ENCODE results near the gene COL11A2. TPM values are rescaled to one million over a fixed set of nuclear protein-coding genes. Genes with fewer than 3 reads are reported as not detected.

COL11A2 gene
- total and polyA plus RNA-seq, 2 donors: 0.30 to 1.3 TPM

DNA sequence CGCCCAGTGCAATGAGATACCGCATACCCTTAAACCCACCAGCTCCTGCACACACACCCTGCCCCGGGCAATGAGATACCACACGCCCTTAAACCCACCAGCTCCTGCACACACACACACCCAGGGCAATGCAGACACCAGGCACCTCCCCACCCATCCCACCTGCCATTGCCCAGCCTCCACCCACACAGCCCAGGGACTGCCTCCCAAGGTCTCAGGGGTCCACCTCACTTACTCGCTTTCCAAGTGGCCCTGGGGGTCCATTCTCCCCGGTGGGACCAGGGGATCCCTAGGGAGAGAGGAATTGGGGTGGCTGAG lies 24.0 kb downstream of the COL11A2 start:
- no peak overlapping the region for H3K27ac ChIP-seq (ENCODE audit: low read depth)
- H3K4me3 ChIP-seq (ENCODE audit: low read depth, low read length): no peak overlapping the region
- 71% methylated on average over 6 of the region's 6 CpGs for WGBS
- no peaks in the 10 kb centered on the region for H3K36me3 ChIP-seq (ENCODE audit: insufficient read depth)
- no peaks in the 10 kb centered on the region for H3K4me1 ChIP-seq (ENCODE audit: insufficient read depth)
- DNase-seq (ENCODE audit: extremely low spot score): no peak

DNA sequence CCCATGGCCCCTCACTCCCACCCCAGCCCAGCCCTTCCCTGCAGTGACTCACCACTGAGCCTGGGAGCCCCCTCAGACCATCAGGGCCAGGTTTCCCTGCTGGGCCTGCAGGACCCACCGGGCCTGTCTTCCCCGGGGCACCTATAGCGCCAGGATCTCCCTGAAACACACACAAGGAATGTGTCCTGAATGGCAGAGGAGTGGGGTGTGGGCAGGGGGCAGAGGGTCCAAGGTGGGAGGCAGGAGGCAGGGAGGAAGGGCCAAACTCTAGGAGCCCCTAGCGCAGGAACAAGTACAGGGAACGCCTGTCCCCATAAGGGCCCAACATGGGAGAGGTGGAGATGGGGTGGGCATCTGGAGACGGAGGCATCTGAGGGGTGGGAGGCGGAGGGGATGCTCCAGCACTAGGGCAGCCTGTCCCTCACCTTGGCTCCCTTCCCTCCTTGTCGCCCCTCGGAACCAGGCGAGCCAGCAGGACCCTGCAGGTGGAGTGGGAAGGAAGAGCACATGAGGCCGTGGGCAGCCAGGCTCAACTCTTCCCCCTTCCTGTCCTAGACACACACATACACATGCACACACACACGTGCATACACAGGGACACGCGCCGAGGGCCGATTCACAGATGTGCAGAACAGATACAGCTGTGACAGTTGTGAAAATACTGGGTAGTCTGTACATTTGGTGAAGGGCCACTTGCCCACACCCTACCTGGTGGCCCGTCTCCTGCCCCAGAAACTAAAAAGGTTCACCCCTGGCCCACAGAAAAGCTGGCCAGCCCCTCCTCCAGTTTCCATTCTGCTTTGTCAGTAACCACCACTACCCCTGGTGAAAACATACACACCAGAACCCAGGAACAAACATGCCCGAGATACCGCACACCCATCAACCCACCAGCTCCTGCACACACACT lies 24.6 kb downstream of the COL11A2 start:
- H3K27ac ChIP-seq (ENCODE audit: low read depth): no peak overlapping the region
- no peaks in the 10 kb centered on the region for H3K36me3 ChIP-seq (ENCODE audit: insufficient read depth)
- DNase-seq (ENCODE audit: extremely low spot score): no peak
- 89% methylated on average over 19 of the region's 19 CpGs for WGBS
- no peak overlapping the region for H3K4me3 ChIP-seq (ENCODE audit: low read depth, low read length)
- no peaks in the 10 kb centered on the region for H3K4me1 ChIP-seq (ENCODE audit: insufficient read depth)

- Histone ChIP-seq H3K36me3 (ENCODE audit: insufficient read depth) (no peaks in the 10 kb centered on the region), H3K4me1 (ENCODE audit: insufficient read depth) (no peaks in the 10 kb centered on the region), H3K4me3 (ENCODE audit: low read depth, low read length) (no peak overlapping the region), H3K27ac (ENCODE audit: low read depth) (no peak overlapping the region)
- 86% methylated on average over 7 of the region's 7 CpGs for WGBS
- no peak for DNase-seq (ENCODE audit: extremely low spot score)
Measured at GRCh38 chr6:33166811-33167210, 25.5 kb downstream of the COL11A2 start.

DNA sequence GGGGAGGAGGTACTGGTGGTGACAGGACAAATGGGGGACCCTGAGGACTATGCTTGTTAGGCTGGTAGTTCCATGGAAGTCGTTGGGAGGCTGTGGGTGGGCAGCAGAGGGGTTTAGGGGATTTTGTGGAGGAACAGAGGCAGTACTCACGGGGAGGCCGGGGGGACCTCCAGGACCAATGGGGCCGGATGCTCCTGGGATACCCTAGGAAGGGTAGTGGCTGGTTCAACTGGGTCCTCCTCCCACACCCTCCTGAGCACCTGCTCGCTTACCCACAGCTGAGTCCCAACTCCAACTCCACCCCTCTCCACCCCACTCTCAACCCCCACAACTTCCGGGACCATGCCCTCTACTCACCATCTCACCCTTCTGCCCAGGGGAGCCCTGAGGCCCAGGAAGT lies 25.9 kb downstream of the COL11A2 start:
- DNase-seq (ENCODE audit: extremely low spot score): no peak
- 87% methylated on average over 6 of the region's 6 CpGs for WGBS
- Histone ChIP-seq H3K4me3 (ENCODE audit: low read depth, low read length) (no peak overlapping the region), H3K36me3 (ENCODE audit: insufficient read depth) (no peaks in the 10 kb centered on the region), H3K27ac (ENCODE audit: low read depth) (no peak overlapping the region), H3K4me1 (ENCODE audit: insufficient read depth) (no peaks in the 10 kb centered on the region)

- no peak overlapping the region for H3K27ac ChIP-seq (ENCODE audit: low read depth)
- 86% methylated on average over 17 of the region's 17 CpGs for WGBS
- DNase-seq (ENCODE audit: extremely low spot score): no peak
- no peak overlapping the region for H3K4me3 ChIP-seq (ENCODE audit: low read depth, low read length)
- H3K36me3 ChIP-seq (ENCODE audit: insufficient read depth): no peaks in the 10 kb centered on the region
- no peaks in the 10 kb centered on the region for H3K4me1 ChIP-seq (ENCODE audit: insufficient read depth)
Measured at GRCh38 chr6:33165581-33166258, 26.5 kb downstream of the COL11A2 start.

- H3K4me1 ChIP-seq (ENCODE audit: insufficient read depth): peaks cover 2% of the 10 kb centered on the region
- no peaks in the 10 kb centered on the region for H3K36me3 ChIP-seq (ENCODE audit: insufficient read depth)
- WGBS: 68% methylated on average over 14 of the region's 14 CpGs
- H3K27ac ChIP-seq (ENCODE audit: low read depth): no peak overlapping the region
- DNase-seq (ENCODE audit: extremely low spot score): no peak
- no peak overlapping the region for H3K4me3 ChIP-seq (ENCODE audit: low read depth, low read length)
Measured at GRCh38 chr6:33164665-33165373, 27.4 kb downstream of the COL11A2 start.

DNA sequence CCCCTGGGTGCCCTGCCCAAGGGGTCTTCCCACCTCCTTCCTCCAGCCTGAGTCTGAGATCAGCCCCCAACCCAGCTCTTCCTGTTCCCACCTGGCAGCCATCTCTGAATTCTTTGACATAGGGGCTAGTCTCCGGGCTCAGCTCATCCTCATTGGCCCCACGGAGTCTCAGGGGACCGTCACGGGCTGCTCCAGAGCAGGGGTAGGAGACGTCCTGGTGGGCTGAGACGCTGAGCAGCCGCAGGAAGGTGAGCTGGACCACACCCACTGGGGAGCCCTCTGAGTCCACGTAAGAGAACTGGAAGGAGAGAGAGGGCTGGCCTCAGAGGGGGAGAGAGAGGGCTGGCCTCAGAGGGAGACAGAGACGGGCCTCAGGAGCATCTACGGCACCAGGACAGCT lies 28.1 kb downstream of the COL11A2 start:
- 54% methylated on average over 10 of the region's 10 CpGs for WGBS
- Histone ChIP-seq H3K36me3 (ENCODE audit: insufficient read depth) (no peaks in the 10 kb centered on the region), H3K27ac (ENCODE audit: low read depth) (no peak overlapping the region), H3K4me3 (ENCODE audit: low read depth, low read length) (no peak overlapping the region), H3K4me1 (ENCODE audit: insufficient read depth) (peaks cover 2% of the 10 kb centered on the region)
- DNase-seq (ENCODE audit: extremely low spot score): no peak

DNA sequence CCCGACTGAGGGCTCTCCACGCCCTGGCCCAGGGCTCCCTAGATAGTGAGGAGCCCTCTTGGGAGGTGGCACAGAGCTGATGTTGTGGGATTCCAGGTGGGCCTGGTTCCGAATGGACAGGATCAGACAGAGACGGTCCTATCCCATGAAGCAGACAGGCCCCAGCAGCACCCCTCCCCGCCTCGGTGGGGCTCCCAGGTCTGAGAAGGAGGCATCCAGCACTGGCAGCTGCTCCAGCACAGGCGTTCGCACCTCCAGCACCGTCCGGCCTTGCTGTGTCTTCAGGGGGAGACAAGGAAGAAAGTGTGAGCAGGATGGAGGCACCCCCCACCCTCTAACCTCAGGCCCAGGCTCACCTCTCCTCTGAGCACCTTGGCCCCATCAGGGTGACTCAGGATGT lies 28.7 kb downstream of the COL11A2 start:
- Histone ChIP-seq H3K4me1 (ENCODE audit: insufficient read depth) (peaks cover 2% of the 10 kb centered on the region), H3K36me3 (ENCODE audit: insufficient read depth) (no peaks in the 10 kb centered on the region), H3K4me3 (ENCODE audit: low read depth, low read length) (no peak overlapping the region), H3K27ac (ENCODE audit: low read depth) (no peak overlapping the region)
- WGBS: 89% methylated on average over 10 of the region's 10 CpGs
- no peak for DNase-seq (ENCODE audit: extremely low spot score)

DNA sequence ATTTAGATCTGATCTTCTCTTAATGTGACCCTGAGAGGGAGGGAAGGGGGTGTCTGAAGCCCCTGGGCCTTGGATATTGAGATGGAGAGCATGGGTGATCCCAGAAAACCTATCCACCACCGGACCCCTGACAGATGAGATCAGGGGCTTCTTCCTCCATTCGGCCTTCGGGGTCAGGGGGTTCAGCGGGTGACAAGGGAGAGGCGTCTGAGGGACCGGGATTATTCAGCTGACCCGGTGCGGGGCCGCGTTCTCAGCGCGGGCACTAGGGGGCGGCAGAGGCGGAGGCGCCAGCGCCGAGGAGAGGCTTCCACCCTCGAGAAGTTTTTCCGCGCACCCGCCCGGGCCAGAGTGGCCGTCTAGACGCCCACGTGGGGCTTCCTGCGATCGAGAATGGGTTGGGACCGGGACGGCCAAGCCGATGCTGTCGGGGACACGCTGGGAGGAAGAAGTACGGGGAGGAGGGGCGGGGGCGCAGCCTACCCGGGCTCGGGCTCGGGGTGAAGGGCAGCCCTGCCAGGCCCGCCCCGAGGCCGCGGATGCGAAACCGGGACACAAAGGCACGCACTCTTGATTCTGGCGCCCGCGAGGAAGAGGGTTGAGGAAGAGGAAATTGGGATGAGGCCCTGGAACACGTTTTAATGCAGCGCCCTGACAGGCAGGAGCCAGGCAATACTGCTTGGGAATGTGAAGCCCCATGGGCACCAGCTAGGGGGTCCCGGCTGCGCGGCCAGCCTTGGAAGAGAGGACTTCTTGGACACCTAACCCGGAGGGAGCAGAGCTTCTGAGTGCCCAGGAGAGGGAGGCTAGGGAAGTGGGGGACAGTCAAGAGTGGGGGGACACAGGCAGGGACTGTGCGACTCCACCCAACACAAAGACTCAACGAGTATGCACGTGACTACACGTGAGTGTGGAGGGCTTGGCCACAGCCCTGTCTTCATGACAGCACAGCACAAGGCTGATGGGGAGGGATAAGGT lies 30.6 kb downstream of the COL11A2 start:
- Histone ChIP-seq H3K4me1 (ENCODE audit: insufficient read depth) (peaks cover 2% of the 10 kb centered on the region), H3K36me3 (ENCODE audit: insufficient read depth) (no peaks in the 10 kb centered on the region), H3K4me3 (ENCODE audit: low read depth, low read length) (peak overlapping the region; percentile 34), H3K27ac (ENCODE audit: low read depth) (no peak overlapping the region)
- 7% methylated on average over 58 of the region's 58 CpGs for WGBS
- no peak for DNase-seq (ENCODE audit: extremely low spot score)

DNA sequence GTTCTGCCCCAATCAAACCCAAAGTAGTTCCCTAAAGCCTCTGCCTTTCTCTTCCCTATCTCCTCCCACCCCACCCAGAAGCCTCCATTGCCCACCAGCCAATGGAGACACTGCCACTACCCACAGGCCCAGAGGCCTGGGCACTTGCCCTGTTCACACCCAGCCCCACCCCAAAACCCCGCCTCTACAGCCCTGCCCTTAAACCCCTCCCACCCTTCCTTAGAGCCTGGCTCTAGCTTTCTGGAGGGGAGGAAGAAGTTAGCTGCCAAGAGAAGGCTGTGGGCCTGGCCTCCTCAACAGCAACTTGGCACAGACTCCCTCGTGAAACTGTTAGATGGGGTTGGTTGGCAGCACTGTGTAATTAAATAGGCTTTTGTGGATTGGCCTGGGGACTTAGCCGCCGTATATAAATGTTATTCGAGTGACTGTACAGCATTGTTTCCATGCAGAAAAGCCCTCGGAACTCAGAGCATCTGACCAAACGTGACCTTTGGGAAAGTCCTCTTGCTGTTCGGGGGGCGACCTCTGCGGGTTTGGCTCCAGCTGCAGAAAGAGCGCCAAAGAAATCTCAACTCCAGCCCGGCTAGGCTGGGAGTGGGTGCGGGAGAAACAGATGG lies 31.4 kb downstream of the COL11A2 start:
- WGBS: 18% methylated on average over 13 of the region's 13 CpGs
- no peak overlapping the region for H3K4me3 ChIP-seq (ENCODE audit: low read depth, low read length)
- no peak for DNase-seq (ENCODE audit: extremely low spot score)
- no peaks in the 10 kb centered on the region for H3K36me3 ChIP-seq (ENCODE audit: insufficient read depth)
- H3K4me1 ChIP-seq (ENCODE audit: insufficient read depth): peaks cover 2% of the 10 kb centered on the region
- H3K27ac ChIP-seq (ENCODE audit: low read depth): no peak overlapping the region

DNA sequence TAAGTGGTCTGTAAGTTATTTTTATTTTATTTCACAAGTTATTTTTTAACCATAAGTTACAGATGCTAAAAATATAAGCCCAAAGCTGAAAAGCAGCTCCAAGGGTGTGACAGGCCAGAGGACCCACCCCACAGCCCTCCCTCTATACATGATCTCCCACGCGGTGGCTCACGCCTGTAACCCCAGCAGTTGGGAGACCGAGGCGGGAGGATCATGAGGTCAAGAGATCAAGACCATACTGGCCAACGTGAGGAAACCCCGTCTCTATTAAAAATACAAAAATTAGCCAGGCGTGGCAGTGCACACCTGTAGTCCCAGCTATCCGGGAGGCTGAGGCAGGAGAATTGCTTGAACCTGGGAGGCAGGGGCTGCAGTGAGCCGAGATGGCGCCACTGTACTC lies 32.2 kb downstream of the COL11A2 start:
- H3K4me3 ChIP-seq (ENCODE audit: low read depth, low read length): no peak overlapping the region
- no peak overlapping the region for H3K27ac ChIP-seq (ENCODE audit: low read depth)
- no peak for DNase-seq (ENCODE audit: extremely low spot score)
- WGBS: 88% methylated on average over 11 of the region's 11 CpGs
- no peaks in the 10 kb centered on the region for H3K36me3 ChIP-seq (ENCODE audit: insufficient read depth)
- peaks cover 2% of the 10 kb centered on the region for H3K4me1 ChIP-seq (ENCODE audit: insufficient read depth)

DNA sequence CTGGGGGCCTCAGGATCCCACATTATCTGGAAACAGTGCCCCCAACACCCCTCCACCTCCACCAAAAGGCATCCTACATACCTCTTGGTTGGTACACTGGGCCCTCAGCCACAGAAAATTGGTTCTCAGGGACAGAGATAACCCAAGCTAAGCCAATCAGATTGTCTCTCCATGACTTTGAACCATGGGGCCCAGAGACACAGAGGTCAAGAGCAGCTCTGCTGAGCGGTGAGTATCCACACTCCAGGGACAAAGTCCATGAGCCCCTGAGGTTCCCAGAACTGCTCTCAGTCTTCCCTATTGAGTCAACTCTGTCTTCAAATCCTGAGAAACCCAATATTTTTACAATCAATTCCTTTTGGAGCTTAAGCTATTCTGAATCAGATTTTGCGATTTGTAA lies 35.3 kb downstream of the COL11A2 start:
- no peaks in the 10 kb centered on the region for H3K36me3 ChIP-seq (ENCODE audit: insufficient read depth)
- no peak overlapping the region for H3K4me3 ChIP-seq (ENCODE audit: low read depth, low read length)
- WGBS: 89% methylated on average over 2 of the region's 2 CpGs
- peaks cover 2% of the 10 kb centered on the region for H3K4me1 ChIP-seq (ENCODE audit: insufficient read depth)
- H3K27ac ChIP-seq (ENCODE audit: low read depth): no peak overlapping the region
- DNase-seq (ENCODE audit: extremely low spot score): no peak

DNA sequence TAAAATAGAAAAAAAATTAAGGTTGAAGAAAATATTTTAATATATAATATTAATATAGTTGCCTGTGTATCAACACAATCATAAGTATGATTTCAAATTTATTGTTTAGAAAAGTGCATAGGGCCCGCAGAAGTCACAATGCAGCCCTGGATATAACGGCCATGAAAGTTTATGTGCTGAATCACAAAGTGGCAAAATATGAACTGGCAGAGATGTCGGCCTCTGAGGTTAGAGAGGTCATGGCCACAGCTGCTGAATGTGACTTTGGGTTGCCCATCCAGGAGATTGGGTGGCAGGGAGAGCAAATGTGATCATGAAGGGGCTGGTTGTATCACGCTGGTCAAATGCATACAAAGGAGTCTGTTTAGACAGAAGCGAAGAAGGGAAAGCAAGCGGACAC lies 35.7 kb downstream of the COL11A2 start:
- no peak for DNase-seq (ENCODE audit: extremely low spot score)

More for the DNA sequence above, 35.7 kb downstream of the COL11A2 start:
- WGBS: 90% methylated on average over 6 of the region's 6 CpGs
- H3K4me1 ChIP-seq (ENCODE audit: insufficient read depth): peaks cover 2% of the 10 kb centered on the region
- no peak overlapping the region for H3K4me3 ChIP-seq (ENCODE audit: low read depth, low read length)
- H3K27ac ChIP-seq (ENCODE audit: low read depth): no peak overlapping the region
- no peaks in the 10 kb centered on the region for H3K36me3 ChIP-seq (ENCODE audit: insufficient read depth)
